ENCODE measurements around the gene SYNE4. TPM values are rescaled to one million over a fixed set of nuclear protein-coding genes. Genes with fewer than 3 reads are reported as not detected.

The SYNE4 gene
- total and polyA plus RNA-seq, 2 of the 13 experiments (the other 11 are each of a cell fraction or from before 2014, with no cell fraction given): 13.7 to 23.0 TPM

GRCh38 chr19:36054119-36054732 lies 45.6 kb upstream of the SYNE4 start, which contains the start of gene THAP8 (continued):
- TF ChIP-seq ZNF280B (CRISPR knock-in tag; IDR thresholded peaks at IDR 0.05; ENCODE audit: borderline replicate concordance): peak; percentile 55; the same call in 1 of the 2 replicates
- TF ChIP-seq ZNF678 (CRISPR knock-in tag; IDR thresholded peaks at IDR 0.05): no peak
- TF ChIP-seq ZBTB40 (IDR thresholded peaks at IDR 0.05): no peak
- peak; percentile 38 for TF ChIP-seq ZBTB40 (CRISPR knock-in tag; IDR thresholded peaks at IDR 0.05)
- 0 out of 2 replicates have a peak, but pooled peaks have one; percentile 41 for TF ChIP-seq ZNF703 (CRISPR knock-in tag; IDR thresholded peaks at IDR 0.05; ENCODE audit: borderline replicate concordance)
- no peak for TF ChIP-seq RNF219 (CRISPR knock-in tag; IDR thresholded peaks at IDR 0.05)
- peak; percentile 63; the same call in 1 of the 2 replicates for TF ChIP-seq SIN3A (IDR thresholded peaks at IDR 0.05; ENCODE audit: borderline replicate concordance, low read depth, low read length)
- TF ChIP-seq GLMP (CRISPR knock-in tag; IDR thresholded peaks at IDR 0.05; ENCODE audit: borderline replicate concordance): no peak
- no peak for TF ChIP-seq ZC3H13 (CRISPR knock-in tag; IDR thresholded peaks at IDR 0.05)
- 0 out of 2 replicates have a peak, but pooled peaks have one; percentile 51 for TF ChIP-seq HINFP (CRISPR knock-in tag; IDR thresholded peaks at IDR 0.05; ENCODE audit: low read depth)
- TF ChIP-seq ZNF205 (CRISPR knock-in tag; IDR thresholded peaks at IDR 0.05): peak; percentile 100
- peak; percentile 94 for TF ChIP-seq SKI (IDR thresholded peaks at IDR 0.05; ENCODE audit: partially characterized antibody)
- peak; percentile 64; the same call in 1 of the 2 replicates for TF ChIP-seq ZNF430 (CRISPR knock-in tag; IDR thresholded peaks at IDR 0.05)

Data from HepG2 (cell line).